Activated CD4-positive, alpha-beta memory T cell treated with anti-CD3 and anti-CD28 coated beads for 36 hours (primary cell): ENCODE data around the gene NFKBIZ. TPM values are rescaled to one million over a fixed set of nuclear protein-coding genes. Genes with fewer than 3 reads are reported as not detected.

Experiments used
- CTCF ChIA-PET: fragments of 350-600 bp; sonication (Branson Sonifier 250); formaldehyde crosslinking; loops from one replicate; lab custom pipeline; 2021; ENCODE audit warnings: antibody characterized with exemption, inconsistent platforms; lab: Charles Lee
- POLR2A ChIA-PET: fragments of 350-600 bp; sonication (Branson Sonifier 250); formaldehyde crosslinking; loops from one replicate; lab custom pipeline; 2021; ENCODE audit warnings: antibody characterized with exemption; lab: Charles Lee
- DNase-seq: peaks from one replicate; pipeline ENCODE4 v3.0.0-alpha.2; 2020
- H3K27ac Mint-ChIP-seq: one replicate; pipeline ENCODE4 v1.8.0; 2021; ENCODE audit warnings: mixed read lengths
- H3K27me3 Mint-ChIP-seq: one replicate; pipeline ENCODE4 v1.8.0; 2021; ENCODE audit warnings: mixed read lengths
- H3K36me3 Mint-ChIP-seq: one replicate; pipeline ENCODE4 v1.8.0; 2021; ENCODE audit warnings: mixed read lengths
- H3K4me1 Mint-ChIP-seq: one replicate; pipeline ENCODE4 v1.8.0; 2021; ENCODE audit warnings: low read depth, mixed read lengths
- H3K4me3 Mint-ChIP-seq: one replicate; pipeline ENCODE4 v1.8.0; 2021; ENCODE audit warnings: mild to moderate bottlenecking, mixed read lengths
- H3K9me3 Mint-ChIP-seq: one replicate; pipeline ENCODE4 v1.8.0; 2021; ENCODE audit warnings: mixed read lengths
- intact Hi-C: fragments of 100-400 bp; cut with micrococcal nuclease; formaldehyde crosslinking; loops from one replicate; pipeline ENCODE4 v1.15.1; 2023
- total RNA-seq, 2 experiments: library from RNA; stranded (reverse); gene quantifications; one replicate each; pipeline ENCODE4 v1.2.3, GENCODE V29; 2021

The NFKBIZ gene
- total RNA-seq, 2 experiments from 2014 or later, result 65.9 to 74.9 TPM

- intact Hi-C loops, result loop anchor here (1.0 to 5.0 kb wide), 13 partner anchors 23 to 400 kb away; partner anchors contain the start of genes CEP97, NXPE3 and PCNP
- Mint-ChIP-seq H3K27me3 (no peaks in the 10 kb centered on the region), H3K27ac (peak overlapping the region; percentile 96), H3K4me1 (peaks cover 63% of the 10 kb centered on the region), H3K9me3 (no peaks in the 10 kb centered on the region), H3K36me3 (peaks cover 24% of the 10 kb centered on the region), H3K4me3 (peak overlapping the region; percentile 85)
- ChIA-PET CTCF (interaction anchor here (0.6 to 4.9 kb wide), 13 partner anchors 13 to 401 kb away, joined by 3 to 22 read pairs (median 6); partner anchors contain the start of gene NFKBIZ), POLR2A (interaction anchor here (0.6 to 8.3 kb wide), 14 partner anchors 14 to 395 kb away, joined by 3 to 198 read pairs (median 4); partner anchors contain the start of genes CEP97, NFKBIZ, NXPE3 and ZBTB11)
- peak; percentile 95 for DNase-seq
Observed at GRCh38 chr3:101827211-101828174, 21.8 kb upstream of the NFKBIZ start.

GRCh38 chr3:101828276-101828675 is 21.0 kb upstream of the NFKBIZ start:
- intact Hi-C loops, result loop anchor here (2.0 to 5.0 kb wide), 7 partner anchors 34 to 399 kb away; partner anchors contain the start of gene PCNP
- H3K9me3 Mint-ChIP-seq, result no peaks in the 10 kb centered on the region
- ChIA-PET CTCF (interaction anchor here (0.9 to 4.9 kb wide), 8 partner anchors 14 to 401 kb away, joined by 3 to 22 read pairs (median 10); partner anchors contain the start of gene NFKBIZ), POLR2A (interaction anchor here (0.6 to 8.3 kb wide), 12 partner anchors 14 to 387 kb away, joined by 3 to 198 read pairs (median 4); partner anchors contain the start of genes CEP97, NFKBIZ, NXPE3 and ZBTB11)
- H3K4me3 Mint-ChIP-seq, result peak overlapping the region; percentile 85
- no peaks in the 10 kb centered on the region for H3K27me3 Mint-ChIP-seq
- peaks cover 30% of the 10 kb centered on the region for H3K36me3 Mint-ChIP-seq
- DNase-seq, result no peak
- H3K27ac Mint-ChIP-seq, result peak overlapping the region; percentile 96
- H3K4me1 Mint-ChIP-seq, result peaks cover 70% of the 10 kb centered on the region

DNA sequence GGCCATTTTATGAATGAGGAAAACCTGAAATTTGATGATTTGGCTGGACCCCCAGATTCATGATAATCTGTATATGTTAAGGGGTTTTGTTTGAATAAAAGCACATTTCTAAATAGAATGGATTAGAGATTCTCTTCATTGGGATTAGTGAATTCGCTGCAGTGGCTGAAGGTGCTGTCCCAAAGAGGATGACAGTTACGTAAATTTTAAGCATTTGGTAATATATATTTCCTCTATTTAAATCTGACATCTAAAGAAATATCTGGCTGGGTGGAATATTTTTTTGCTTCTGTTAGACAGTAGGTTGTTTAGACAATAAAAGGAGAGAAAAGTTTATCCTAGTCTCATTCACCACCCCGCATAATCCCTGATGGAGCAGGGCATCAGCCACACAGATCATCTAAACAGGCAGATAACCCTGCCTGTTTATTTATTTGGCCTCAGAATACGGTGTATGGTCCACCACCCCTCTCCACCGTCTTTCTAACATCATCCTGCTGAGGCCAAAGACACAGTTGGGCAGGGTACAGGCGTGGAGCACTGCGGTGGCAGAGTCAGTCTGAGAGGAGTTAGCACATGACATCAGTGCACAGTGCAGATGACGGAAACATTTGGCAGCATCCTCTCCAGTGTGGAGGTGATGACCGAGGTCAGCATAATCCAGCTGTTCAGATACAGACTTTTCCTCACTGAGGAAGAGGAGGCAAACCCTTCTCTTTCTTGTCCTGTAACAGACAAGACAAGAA is 20.4 kb upstream of the NFKBIZ start:
- H3K4me3 Mint-ChIP-seq, result peak overlapping the region; percentile 85
- intact Hi-C loops, result loop anchor here (2.0 to 5.0 kb wide), 7 partner anchors 33 to 398 kb away; partner anchors contain the start of gene PCNP
- peaks cover 33% of the 10 kb centered on the region for H3K36me3 Mint-ChIP-seq
- peak overlapping the region; percentile 96 for H3K27ac Mint-ChIP-seq
- CTCF ChIA-PET, result interaction anchor here (0.8 to 4.9 kb wide), 9 partner anchors 11 to 396 kb away, joined by 3 to 22 read pairs (median 6); partner anchors contain the start of gene NFKBIZ
- no peaks in the 10 kb centered on the region for H3K27me3 Mint-ChIP-seq
- POLR2A ChIA-PET, result interaction anchor here (0.8 to 8.3 kb wide), 9 partner anchors 15 to 107 kb away, joined by 3 to 198 read pairs (median 4); partner anchors contain the start of genes CEP97 and NFKBIZ
- H3K9me3 Mint-ChIP-seq, result no peaks in the 10 kb centered on the region
- peaks cover 76% of the 10 kb centered on the region for H3K4me1 Mint-ChIP-seq
- DNase-seq, result peak; percentile 83

GRCh38 chr3:101829437-101829830 is 19.9 kb upstream of the NFKBIZ start:
- no peak for DNase-seq
- H3K9me3 Mint-ChIP-seq, result no peaks in the 10 kb centered on the region
- peaks cover 77% of the 10 kb centered on the region for H3K4me1 Mint-ChIP-seq
- peaks cover 31% of the 10 kb centered on the region for H3K36me3 Mint-ChIP-seq
- H3K27me3 Mint-ChIP-seq, result no peaks in the 10 kb centered on the region
- H3K4me3 Mint-ChIP-seq, result peak overlapping the region; percentile 85
- intact Hi-C loops, result loop anchor here (2.0 to 5.0 kb wide), 7 partner anchors 33 to 398 kb away; partner anchors contain the start of gene PCNP
- ChIA-PET CTCF (interaction anchor here (0.7 to 4.9 kb wide), 9 partner anchors 10 to 400 kb away, joined by 3 to 22 read pairs (median 5); no protein-coding TSS in a partner anchor), POLR2A (interaction anchor here (1.0 to 8.3 kb wide), 6 partner anchors 17 to 107 kb away, joined by 3 to 198 read pairs (median 5); partner anchors contain the start of gene NFKBIZ)
- H3K27ac Mint-ChIP-seq, result peak overlapping the region; percentile 96

DNA sequence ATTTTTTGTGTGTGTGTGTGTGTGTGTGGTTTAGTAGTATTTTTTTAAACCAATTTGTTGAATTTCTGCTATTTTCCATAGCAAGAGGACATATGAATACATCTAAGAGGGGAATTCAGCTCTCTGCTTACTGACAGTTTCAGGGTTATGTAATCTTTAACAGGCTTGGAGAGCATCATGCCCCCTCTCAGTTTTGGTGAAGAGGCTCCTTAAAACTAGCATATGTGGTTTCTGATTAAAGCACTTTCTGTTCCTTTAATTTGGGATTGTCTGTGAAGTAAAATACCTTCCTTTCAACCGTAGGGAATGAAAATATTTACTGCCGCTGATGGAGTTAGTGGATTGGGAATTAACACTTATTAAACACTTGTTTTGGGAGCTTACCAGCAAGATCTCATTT is 19.4 kb upstream of the NFKBIZ start:
- Mint-ChIP-seq H3K36me3 (peaks cover 31% of the 10 kb centered on the region), H3K27ac (peak overlapping the region; percentile 96), H3K27me3 (no peaks in the 10 kb centered on the region), H3K4me1 (peaks cover 77% of the 10 kb centered on the region), H3K9me3 (no peaks in the 10 kb centered on the region), H3K4me3 (peak overlapping the region; percentile 85)
- ChIA-PET CTCF (interaction anchor here (0.7 to 4.9 kb wide), 8 partner anchors 10 to 399 kb away, joined by 3 to 22 read pairs (median 5); no protein-coding TSS in a partner anchor), POLR2A (interaction anchor here (1.0 to 8.3 kb wide), 6 partner anchors 17 to 106 kb away, joined by 3 to 198 read pairs (median 5); partner anchors contain the start of gene NFKBIZ)
- DNase-seq, result no peak
- intact Hi-C loops, result loop anchor here (2.0 to 5.0 kb wide), 7 partner anchors 32 to 397 kb away; partner anchors contain the start of gene PCNP

DNA sequence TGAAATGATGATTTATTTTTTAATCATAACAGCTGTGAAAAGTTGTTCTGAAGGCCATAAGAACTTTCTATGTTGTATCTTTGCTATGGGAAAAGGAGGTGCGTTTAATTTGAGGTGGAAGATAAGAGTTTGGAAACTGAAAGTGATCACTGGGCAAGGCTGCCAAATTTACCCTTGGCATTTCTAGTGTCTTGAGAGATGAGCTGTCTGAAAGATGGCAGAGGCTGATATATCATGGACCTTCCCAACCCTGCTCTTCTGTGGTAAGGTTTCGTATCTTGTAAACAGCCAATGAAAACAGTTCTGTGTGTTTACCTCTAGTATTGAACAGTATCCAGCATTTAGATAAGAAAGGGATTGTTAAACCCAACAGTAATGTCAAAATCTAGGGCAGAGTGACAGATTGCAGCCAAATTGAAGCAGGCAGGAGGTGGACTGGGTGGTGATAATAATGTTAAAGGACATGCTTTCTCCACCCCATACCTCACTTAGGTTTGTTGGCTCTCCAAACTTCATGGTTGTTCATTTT is 15.8 kb upstream of the NFKBIZ start:
- Mint-ChIP-seq H3K27ac (peak overlapping the region; percentile 34), H3K27me3 (no peaks in the 10 kb centered on the region), H3K9me3 (no peaks in the 10 kb centered on the region), H3K4me3 (no peak overlapping the region), H3K4me1 (peaks cover 79% of the 10 kb centered on the region), H3K36me3 (peaks cover 34% of the 10 kb centered on the region)
- intact Hi-C loops, result loop anchor here (1.0 kb wide), 1 partner anchor 9 kb away; no protein-coding TSS in a partner anchor
- ChIA-PET POLR2A (interaction anchor here (8.3 kb wide), 1 partner anchor 16 kb away, joined by 198 read pairs; the partner anchor contains the start of gene NFKBIZ), CTCF (interaction anchor here (1.1 to 1.7 kb wide), 2 partner anchors 31 to 396 kb away, joined by 4 read pairs; no protein-coding TSS in a partner anchor)
- DNase-seq, result no peak

DNA sequence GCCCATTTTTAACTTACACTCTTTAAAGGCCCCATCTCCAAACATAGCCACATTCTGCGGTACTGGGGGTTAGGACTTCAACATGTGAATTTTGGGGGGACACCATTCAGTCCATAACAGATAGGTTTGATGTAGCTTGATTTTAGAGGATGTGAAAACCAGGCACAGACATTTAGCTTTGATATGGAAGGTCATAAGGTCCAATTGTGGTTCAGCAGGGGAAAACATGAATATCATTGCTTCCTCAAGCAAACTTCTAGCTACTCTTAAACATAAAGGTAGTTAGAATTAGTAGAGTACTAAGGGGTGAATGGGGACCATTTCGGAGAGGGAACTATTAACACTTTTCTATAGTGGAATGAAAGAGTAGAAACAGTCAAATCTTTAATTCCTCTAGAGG is 13.6 kb upstream of the NFKBIZ start:
- CTCF ChIA-PET, result interaction anchor here (1.2 to 2.1 kb wide), 2 partner anchors 33 to 393 kb away, joined by 4 to 9 read pairs; no protein-coding TSS in a partner anchor
- no peaks in the 10 kb centered on the region for H3K27me3 Mint-ChIP-seq
- DNase-seq, result no peak
- H3K36me3 Mint-ChIP-seq, result peaks cover 20% of the 10 kb centered on the region
- H3K4me1 Mint-ChIP-seq, result peaks cover 62% of the 10 kb centered on the region
- intact Hi-C loops, result no loop called here
- no peak overlapping the region for H3K27ac Mint-ChIP-seq
- H3K9me3 Mint-ChIP-seq, result no peaks in the 10 kb centered on the region
- no peak overlapping the region for H3K4me3 Mint-ChIP-seq
- POLR2A ChIA-PET, result interaction anchor here (1.0 kb wide), 1 partner anchor 14 kb away, joined by 3 read pairs; no protein-coding TSS in a partner anchor

DNA sequence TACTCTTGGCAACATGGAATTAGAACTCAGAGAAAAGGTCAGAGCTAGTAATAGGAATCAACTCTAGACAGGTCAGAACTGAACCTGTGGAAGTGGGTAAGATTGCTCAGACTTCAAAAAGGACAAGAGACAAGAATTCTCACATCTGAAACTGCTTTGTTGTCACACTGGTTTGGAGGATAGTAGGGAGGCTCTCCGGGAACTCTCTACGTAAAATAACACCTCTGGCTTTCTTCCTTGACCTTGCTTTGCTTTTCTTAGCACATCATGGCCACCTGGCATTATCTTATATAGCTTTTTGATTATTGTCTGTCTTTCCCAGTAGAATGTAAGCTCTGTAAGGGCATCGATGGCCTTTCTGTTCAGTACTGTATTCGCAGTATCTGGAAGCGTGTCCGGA is 13.2 kb upstream of the NFKBIZ start:
- no peak overlapping the region for H3K4me3 Mint-ChIP-seq
- H3K27ac Mint-ChIP-seq, result no peak overlapping the region
- no peaks in the 10 kb centered on the region for H3K9me3 Mint-ChIP-seq
- ChIA-PET POLR2A (interaction anchor here (1.0 kb wide), 1 partner anchor 14 kb away, joined by 3 read pairs; no protein-coding TSS in a partner anchor), CTCF (interaction anchor here (1.2 to 2.1 kb wide), 2 partner anchors 33 to 393 kb away, joined by 4 to 9 read pairs; no protein-coding TSS in a partner anchor)
- H3K36me3 Mint-ChIP-seq, result peaks cover 21% of the 10 kb centered on the region
- intact Hi-C loops, result no loop called here
- no peaks in the 10 kb centered on the region for H3K27me3 Mint-ChIP-seq
- peaks cover 58% of the 10 kb centered on the region for H3K4me1 Mint-ChIP-seq
- no peak for DNase-seq

DNA sequence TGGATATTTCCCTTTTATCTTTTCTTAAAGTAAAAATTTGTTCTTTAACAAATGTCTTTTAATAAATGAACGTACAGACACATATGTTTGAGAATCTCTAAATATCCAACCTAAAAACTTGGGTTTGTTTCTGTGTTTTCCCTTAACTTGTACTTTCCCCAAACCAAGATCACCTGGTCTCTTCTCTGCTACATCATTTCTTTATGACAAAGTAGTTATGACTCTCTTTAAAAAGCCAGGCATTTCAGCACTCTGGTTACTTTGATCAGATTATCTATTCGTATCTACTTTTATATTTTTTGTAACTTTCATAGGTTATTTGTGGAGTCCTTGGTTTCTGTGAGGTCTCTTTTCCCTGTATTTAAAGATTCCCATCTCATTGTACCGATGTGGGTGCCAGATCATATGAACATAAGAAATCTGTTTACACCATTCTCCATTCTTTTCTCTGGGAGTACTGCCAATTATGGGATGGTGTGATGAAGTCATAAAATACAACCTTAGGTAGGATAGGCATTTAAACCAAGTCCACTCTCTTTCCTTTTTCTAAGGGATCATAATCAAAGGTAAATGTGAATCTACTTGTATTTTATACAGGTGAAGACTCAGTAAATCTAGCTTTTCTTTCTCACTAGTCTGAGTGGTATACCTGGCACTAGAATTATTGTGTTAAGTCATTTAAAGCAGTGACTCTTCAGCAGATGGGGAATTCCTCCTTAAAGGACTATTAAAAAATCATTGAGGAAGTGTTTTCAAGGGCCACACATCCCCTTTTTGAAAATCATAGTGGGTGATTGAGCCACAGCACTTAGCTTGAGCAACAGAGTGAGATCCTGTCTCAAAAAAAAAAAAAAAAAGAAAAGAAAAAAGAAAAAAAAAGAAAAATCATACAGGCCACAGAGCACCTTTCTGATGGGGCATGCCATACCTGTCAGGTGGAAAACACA is 12.4 kb upstream of the NFKBIZ start:
- Mint-ChIP-seq H3K4me3 (no peak overlapping the region), H3K27ac (no peak overlapping the region), H3K27me3 (no peaks in the 10 kb centered on the region), H3K36me3 (peaks cover 19% of the 10 kb centered on the region), H3K9me3 (peaks cover 1% of the 10 kb centered on the region), H3K4me1 (peaks cover 51% of the 10 kb centered on the region)
- intact Hi-C loops, result no loop called here
- ChIA-PET POLR2A (interaction anchor here (0.6 to 1.0 kb wide), 2 partner anchors 13 kb away, joined by 3 read pairs; no protein-coding TSS in a partner anchor), CTCF (interaction anchor here (2.1 kb wide), 1 partner anchor 392 kb away, joined by 9 read pairs; no protein-coding TSS in a partner anchor)
- DNase-seq, result no peak
